Inflammatory macrophage treated with lipopolysaccharide for 4 hours (primary cell): Measurements from ENCODE around the gene HERPUD1.
"Not testable (repeated sequence)": the region's sequence is repeated elsewhere in the genome, so short reads cannot be mapped to it uniquely, and the experiment has no call there.

Experiments used
- DNase-seq: peaks from one replicate; pipeline ENCODE4 v3.0.0-alpha.2; 2020

Gene HERPUD1

GRCh38 chr16:56961851-56962281 lies 29.9 kb downstream of the HERPUD1 start, which contains the start of gene CETP:
Gene CETP (plus strand): TSS chr16:56961950. CDS start chr16:56961980, 30 bp downstream.
- DNase-seq = no peak

DNA sequence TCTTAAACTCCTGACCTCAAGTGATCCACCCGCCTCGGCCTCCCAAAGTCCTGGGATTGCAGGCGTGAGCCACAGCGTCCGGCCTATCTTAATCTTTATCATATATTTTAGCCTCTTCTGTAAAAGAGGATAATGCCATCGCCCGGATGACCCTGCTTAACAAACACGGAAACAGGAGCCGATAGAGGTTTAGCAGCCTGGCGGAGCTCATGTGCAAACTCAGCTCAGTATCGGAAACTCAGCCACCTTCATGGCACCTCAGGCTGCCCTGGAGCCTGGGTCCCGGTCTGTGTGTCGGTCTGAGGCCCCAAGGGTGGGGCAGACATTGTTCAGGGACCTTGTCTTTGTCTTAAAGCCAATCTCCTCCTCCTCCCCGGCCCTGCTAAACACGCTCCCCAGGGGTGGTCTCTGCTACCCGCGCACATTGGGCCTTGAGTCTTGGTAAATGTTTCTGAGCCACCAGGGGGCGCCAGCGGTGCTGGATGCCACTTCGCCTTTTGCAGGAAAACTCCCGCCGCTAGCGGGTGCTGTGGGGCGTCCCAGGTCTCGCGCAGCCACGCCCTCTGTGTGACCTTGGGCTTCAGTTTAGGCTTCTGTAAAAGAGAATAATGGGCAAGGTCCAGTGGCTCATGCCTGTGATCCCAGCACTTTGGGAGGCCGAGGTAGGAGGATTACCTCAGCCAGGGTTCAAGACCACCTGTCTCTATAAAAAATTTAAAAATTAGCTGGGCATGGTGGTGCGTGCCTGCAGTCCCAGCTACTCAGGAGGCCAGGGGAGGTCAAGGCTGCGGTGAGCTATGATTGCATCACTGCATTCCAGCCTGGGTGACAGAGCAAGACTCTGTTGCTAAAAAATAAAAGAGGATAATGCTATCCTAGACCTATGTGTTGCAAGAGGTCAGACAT lies 32.6 kb downstream of the HERPUD1 start:
- peak; percentile 91 for DNase-seq

DNA sequence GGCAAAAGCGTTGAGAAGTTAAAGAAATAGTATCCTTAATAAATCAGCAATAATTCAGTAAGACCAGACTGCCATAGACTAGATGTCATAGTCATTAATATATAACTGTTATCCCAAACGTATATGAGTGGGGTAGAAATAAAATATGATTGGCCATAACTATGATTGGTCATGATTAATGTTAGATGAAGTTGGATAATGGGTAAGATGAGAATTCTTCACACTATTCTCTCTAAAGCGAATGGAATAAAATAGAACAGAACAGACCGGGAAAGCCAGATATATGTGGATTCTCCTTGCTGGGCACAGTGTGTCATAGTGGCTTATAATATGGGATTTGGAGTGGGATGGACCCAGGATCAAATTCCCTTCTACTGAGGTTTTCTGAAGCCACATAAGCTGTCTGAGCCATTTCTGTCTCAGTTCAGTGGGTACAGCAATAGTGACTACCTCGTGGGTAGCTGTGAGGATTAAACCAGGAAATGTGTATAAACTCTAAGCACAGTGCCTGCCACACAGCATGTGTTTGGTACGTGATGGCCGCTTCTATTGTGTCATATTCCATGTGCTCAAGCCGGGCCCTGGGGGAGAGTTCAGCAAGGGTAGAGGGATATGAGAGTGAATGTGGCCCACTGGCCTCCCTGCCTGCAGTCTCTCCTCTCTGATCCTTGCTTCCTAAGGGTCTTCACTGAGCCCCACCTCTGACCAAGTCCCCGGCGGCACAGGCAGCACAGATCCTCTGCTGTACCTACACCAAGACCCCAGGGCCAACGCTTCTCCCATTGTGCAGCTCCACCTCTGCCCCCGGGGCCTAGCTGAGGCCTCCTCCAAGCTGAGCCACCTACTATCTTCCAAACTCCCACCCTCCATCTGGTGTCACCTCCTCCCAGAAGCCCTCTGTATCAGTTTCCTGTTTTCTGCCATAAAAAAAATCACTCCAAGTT lies 33.5 kb downstream of the HERPUD1 start:
- DNase-seq = peak; percentile 60

GRCh38 chr16:56966093-56966475 lies 34.1 kb downstream of the HERPUD1 start:
- DNase-seq = no peak

GRCh38 chr16:56967733-56968132 lies 35.8 kb downstream of the HERPUD1 start:
- no peak for DNase-seq

DNA sequence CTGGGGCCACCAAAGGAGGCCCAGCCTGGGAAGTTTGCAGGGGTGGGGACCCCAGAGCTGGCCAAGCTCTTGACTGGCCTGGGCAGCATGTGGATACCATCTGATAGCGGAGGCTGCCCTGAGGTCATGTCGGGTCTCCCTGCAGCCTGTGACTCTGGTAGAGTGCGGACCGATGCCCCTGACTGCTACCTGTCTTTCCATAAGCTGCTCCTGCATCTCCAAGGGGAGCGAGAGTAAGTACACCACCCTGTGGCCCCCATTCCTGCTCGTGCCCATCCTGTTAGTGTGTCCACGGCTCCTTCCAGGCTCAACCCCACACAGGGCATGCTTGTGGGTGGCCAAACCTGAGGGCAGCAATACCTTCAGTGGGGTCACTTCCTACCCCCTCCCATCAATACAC lies 37.8 kb downstream of the HERPUD1 start:
- no peak for DNase-seq

DNA sequence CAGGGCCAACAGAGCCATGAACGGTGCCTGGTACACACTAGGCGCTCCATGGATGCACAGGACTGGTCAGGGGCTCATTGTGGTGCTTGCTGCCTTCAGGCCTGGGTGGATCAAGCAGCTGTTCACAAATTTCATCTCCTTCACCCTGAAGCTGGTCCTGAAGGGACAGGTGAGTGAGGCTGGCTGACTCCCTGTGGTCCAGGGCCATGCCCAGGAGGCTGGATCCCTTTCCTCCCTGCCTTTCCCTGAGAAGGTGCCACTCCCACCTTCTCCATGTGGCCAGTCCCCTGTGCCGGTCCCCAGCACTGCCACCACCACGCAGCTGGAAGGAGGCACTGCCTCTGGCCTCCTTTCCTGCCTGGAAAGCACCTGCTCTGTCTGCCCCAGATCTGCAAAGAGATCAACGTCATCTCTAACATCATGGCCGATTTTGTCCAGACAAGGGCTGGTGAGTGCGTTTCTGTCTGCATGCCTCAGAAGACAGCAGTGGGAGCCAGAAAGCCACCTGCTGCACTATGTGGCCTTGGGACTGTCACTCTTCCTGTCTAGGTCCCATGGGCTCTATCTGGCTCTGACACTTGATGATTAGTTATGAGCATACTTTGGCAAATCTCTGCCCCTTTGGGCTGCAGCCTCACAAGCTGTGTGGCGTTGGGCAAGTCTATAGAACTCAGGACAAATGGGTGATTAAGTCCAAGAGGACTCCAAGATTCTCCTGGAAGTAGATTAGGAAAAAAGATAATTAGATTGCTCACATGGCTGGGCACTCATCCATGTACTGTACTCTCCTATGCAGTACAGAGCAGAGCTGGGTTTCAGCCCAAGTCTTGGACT lies 39.2 kb downstream of the HERPUD1 start:
- no peak for DNase-seq

GRCh38 chr16:56971768-56972043 lies 39.8 kb downstream of the HERPUD1 start:
- DNase-seq = no peak

- peak; percentile 27 for DNase-seq
Observed at GRCh38 chr16:56972403-56973293, 40.7 kb downstream of the HERPUD1 start.

- DNase-seq = no peak
Observed at GRCh38 chr16:56973294-56973689, 41.4 kb downstream of the HERPUD1 start.

DNA sequence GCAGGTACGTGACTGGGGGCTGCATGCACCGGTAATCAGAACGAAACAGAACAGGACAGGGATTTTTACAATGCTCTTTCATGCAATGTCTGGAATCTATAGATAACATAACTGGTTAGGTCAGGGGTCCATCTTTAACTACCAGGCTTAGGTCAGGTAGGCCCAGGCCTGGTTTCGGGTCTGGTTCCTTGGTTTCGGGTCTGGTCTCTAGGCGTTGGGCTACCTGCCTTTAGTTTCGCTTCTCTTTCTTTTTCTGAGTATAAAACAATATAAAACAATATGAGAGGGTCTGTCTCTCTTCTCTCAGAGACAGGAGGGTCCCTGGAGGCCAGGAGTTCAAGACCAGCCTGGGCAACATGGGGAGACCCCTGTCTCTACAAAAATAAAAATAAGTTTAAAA lies 42.0 kb downstream of the HERPUD1 start:
- not testable (repeated sequence) for DNase-seq

GRCh38 chr16:56974549-56975300 lies 42.8 kb downstream of the HERPUD1 start:
- DNase-seq = no peak

DNA sequence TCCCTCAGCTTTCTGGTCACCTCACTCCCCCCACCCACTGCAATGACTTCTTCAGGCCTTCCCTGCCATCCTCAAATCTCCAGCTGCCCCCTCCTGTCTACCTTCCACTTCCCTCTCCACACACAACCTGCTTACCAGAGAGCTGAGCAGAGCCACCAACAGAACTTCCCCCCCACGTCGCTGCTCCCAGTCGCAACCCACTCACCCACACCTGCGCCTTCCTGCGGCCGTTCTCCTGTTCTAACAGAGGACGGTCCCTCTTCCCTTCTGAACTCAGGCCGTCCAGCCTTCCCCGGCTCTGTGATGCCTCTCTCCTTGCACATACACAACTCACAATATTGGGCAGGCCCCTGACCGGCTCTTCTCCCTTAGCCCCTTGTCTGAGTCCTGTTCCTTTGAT lies 43.8 kb downstream of the HERPUD1 start:
- no peak for DNase-seq

DNA sequence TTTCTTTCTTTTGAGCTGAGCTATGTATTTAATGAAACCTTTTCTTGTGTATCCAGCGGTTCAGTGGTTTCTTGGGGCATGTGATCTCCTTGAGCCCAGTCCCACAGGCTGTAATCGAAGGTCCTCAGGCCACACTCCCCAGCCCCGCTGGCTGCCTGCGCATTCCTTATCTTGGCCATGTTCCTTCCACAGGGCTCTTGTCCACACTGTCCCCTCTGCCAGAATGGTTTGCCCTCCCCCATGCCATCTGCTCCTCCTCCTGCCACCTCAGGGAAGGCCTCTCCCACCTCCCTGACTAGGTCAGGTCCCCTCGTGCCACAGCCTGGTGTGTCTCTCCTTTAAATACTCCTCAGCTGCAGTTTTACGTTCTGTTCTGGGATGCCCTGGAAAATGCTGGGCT lies 45.3 kb downstream of the HERPUD1 start:
- no peak for DNase-seq

DNA sequence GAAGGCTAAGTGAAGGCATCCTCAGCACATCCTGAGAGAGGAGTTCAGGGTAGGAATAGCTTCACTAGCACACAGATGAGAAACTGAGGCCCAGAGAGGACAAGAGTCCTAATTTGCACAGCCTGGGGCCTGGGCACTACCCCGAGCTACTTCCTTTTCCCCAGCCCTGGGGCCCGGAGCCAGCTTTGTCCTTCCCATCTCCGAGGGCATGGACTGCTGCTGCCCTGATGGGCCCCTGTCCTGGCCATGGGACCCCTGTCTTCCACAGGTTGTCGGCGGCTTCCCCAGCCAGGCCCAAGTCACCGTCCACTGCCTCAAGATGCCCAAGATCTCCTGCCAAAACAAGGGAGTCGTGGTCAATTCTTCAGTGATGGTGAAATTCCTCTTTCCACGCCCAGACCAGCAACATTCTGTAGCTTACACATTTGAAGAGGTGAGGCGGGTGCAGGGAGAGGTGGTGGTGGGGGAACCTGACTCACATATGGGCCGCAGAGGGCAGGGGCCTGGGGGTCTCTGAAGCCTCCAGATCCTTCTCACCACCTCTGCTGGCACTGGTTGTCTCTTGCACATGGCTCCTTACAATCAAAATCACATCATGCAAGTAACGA lies 46.0 kb downstream of the HERPUD1 start:
- DNase-seq = no peak

GRCh38 chr16:56980201-56980535 lies 48.2 kb downstream of the HERPUD1 start:
- no peak for DNase-seq

- no peak for DNase-seq
Observed at GRCh38 chr16:56980792-56981724, 49.1 kb downstream of the HERPUD1 start.

DNA sequence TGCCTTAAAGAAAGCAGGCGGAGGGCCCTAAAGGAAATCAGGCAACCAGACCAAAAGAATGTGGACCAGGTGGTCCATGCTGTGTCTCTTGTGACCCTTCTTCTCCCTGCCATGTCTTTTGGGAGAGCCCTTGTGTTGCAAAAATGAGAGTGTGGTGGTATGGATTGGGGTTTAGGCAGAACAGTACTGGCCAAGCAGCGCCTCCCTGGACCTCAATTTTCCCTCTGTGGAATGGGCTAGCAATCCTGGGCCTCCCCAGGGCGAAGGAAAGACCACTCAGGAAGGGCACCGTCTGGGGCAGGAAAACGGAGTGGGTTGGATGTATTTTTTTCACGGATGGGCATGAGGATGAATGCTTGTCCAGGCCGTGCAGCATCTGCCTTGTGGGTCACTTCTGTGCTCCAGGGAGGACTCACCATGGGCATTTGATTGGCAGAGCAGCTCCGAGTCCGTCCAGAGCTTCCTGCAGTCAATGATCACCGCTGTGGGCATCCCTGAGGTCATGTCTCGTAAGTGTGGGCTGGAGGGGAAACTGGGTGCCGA lies 49.9 kb downstream of the HERPUD1 start:
- no peak for DNase-seq

DNA sequence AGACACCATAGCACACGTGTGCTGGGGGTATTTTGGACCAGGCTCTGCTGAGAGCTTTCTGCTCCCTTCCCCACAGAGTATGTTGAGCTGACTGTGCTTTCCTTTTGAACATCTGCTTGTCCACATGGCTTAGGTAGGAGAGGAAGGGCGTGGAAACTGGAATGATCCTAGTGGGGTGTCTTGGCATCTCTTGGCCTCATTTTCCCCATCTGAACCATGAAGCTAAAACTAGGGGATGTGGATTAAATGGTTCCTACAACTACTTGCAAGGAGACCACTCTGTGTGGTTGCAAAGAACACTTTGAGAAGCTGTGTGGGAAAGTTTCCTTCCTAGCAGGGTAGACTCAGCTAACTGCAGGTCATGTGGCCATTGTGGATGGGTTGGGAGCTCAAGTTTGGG lies 50.8 kb downstream of the HERPUD1 start:
- DNase-seq = no peak
